Measurements from ENCODE around the gene HOXD10. TPM values are rescaled to one million over a fixed set of nuclear protein-coding genes. Genes with fewer than 3 reads are reported as not detected.

HOXD10 gene
- total RNA-seq, 5 donors from 2014 or later (not counting 1 experiment from before 2014, with no cell fraction given): not detected

DNA sequence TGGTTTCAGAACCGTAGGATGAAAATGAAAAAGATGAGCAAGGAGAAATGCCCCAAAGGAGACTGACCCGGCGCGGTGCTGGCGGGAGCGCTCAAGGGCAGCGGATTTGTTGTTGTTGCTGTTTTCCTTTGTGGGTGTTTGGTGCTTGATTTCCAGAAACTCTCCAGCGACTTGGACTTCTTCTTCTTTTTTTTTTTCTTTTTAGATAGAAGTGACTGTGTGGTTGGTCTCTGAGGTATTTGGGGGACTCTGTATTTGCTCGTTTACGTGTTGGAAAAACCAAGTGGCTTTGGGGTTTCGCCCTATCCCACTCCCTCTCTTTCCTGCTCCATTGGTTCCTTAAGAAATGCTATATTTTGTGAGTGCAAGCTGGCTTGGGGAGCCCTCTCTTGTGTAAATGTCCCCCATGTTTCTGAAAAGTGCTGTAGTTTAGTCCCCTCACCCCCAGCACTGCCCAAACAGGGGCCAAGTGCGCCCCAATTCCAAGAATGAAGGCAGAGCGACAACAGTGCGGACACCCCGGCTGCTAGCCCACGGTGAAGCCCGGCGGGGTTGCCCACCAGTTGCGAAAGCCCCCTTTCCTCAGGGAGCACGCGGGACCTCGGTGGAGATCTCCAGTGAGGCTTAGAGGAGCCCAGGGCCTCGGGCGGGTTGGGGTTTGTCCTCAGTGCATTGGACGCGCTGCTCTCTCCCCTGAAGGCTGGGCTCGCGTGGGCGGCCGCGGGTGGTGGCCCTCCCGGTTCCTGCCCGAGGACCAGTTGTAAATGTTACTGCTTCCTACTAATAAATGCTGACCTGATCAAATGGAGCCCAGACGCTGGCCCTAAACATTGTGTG, 7.8 kb downstream of the HOXD10 start:
- no peaks in the 10 kb centered on the region for H3K36me3 ChIP-seq (ENCODE audit: control insufficient read depth in 2 of 2, extremely low read depth in 1 of 2, insufficient read depth in 1 of 2, low read length in 1 of 2)
- H3K4me3 Mint-ChIP-seq: peak overlapping the region in 1 of 3 donors; percentile 69
- no peak overlapping the region for H3K4me3 ChIP-seq (ENCODE audit: control insufficient read depth in 1 of 2, extremely low read depth in 1 of 2, low read length in 1 of 2)
- peaks cover 17 to 25% (median 24%) of the 10 kb centered on the region in 3 donors for H3K4me1 Mint-ChIP-seq
- H3K4me1 ChIP-seq (ENCODE audit: control insufficient read depth in 1 of 2, extremely low read depth in 1 of 2, insufficient read depth in 2 of 2, low read length in 2 of 2): peaks cover 1 to 41% of the 10 kb centered on the region in 2 experiments
- peaks cover 77 to 83% of the 10 kb centered on the region in 2 donors for H3K27me3 Mint-ChIP-seq
- no peak overlapping the region for H3K27ac ChIP-seq (ENCODE audit: low read length)
- POLR2A ChIA-PET: interaction anchor here in 1 of 2 donors (0.6 kb wide), 1 partner anchor 14 kb away, joined by 7 read pairs; no protein-coding TSS in a partner anchor
- 14% methylated on average over 25 of the region's 34 CpGs for WGBS (ENCODE audit: insufficient coverage)
- no peaks in the 10 kb centered on the region for H3K9me3 ChIP-seq
- no peaks in the 10 kb centered on the region for H3K9me3 Mint-ChIP-seq
- H3K36me3 Mint-ChIP-seq: no peaks in the 10 kb centered on the region
- peaks cover 36 to 87% of the 10 kb centered on the region in 2 experiments for H3K27me3 ChIP-seq (replicated peaks in 1 of 2; ENCODE audit: control insufficient read depth in 2 of 2, extremely low read depth in 1 of 2, insufficient read depth in 2 of 2, low read length in 1 of 2)
- no peak for ATAC-seq (replicated peaks in 1 of 4)
- CTCF ChIA-PET: interaction anchor here (0.5 to 4.3 kb wide), 6 partner anchors 63 to 1027 kb away, joined by 3 to 64 read pairs (median 3); no protein-coding TSS in a partner anchor
- no peak for DNase-seq
- peak overlapping the region; percentile 6 to 44 for H3K27ac Mint-ChIP-seq

DNA sequence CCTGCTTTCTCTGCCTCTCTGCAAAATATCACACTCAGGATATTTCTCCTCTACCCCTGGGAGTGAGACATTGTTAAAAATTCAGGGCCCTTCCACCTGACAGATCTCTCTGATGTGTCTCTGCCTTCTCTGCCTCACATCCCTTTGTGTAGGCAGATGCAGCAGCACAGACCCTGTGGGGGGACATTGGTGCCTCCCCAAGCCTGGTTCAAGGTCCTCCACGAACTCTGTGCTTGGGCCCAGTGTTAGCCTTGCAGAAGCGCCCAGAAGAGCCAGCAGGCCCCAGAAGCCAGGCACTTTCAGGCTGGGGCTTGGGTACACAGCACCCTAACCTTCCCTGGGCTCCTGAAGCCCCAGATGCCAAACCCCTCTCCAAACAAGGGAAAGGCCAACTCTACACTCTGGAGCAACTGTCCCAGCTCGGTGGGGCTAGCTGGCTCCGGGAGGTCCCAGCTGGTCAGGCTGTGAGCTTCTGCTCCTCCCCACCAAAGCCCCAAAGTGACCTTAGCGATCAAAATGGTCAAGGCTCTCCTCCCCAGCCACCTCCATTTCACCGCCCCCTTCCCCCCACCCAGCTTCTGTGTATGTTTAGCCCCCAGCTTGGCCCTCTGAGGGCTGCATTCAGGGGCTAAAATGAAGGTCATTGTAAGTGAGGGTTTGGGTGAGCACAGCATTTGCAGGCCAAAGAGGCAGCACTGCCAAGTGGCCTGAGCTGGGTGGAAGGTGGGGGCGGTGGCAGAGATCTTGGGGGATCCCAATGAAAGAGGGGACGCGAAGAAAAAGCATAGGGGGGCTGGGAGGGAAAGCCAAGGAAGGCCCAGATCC, 8.6 kb downstream of the HOXD10 start:
- POLR2A ChIA-PET: interaction anchor here in 1 of 2 donors (0.8 kb wide), 1 partner anchor 1193 kb away, joined by 3 read pairs; no protein-coding TSS in a partner anchor
- Mint-ChIP-seq H3K27ac (peak overlapping the region in 1 of 2 donors; percentile 2), H3K4me3 (no peak overlapping the region)

DNA sequence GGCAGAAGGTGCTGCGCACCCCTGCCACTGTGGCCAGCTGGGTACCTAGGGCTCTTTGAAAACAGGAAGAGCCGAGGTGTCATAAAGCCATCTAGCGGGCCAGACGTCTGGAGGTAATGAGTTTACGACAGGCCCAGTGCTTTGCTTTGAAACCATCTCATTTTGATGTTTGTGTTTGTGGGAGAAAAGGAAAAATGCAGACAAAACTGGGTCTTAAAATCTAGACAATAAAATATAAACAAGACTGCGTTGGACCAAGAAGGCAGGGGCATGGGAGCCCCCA, 9.1 kb downstream of the HOXD10 start:
- H3K36me3 Mint-ChIP-seq: no peaks in the 10 kb centered on the region
- H3K27me3 Mint-ChIP-seq: peaks cover 66 to 73% of the 10 kb centered on the region in 2 donors
- POLR2A ChIA-PET: interaction anchor here in 1 of 2 donors (0.8 kb wide), 1 partner anchor 1192 kb away, joined by 3 read pairs; no protein-coding TSS in a partner anchor
- WGBS (ENCODE audit: insufficient coverage): 9% methylated on average over 3 of the region's 6 CpGs
- H3K27me3 ChIP-seq (replicated peaks in 1 of 2; ENCODE audit: control insufficient read depth in 2 of 2, extremely low read depth in 1 of 2, insufficient read depth in 2 of 2, low read length in 1 of 2): peaks cover 24 to 86% of the 10 kb centered on the region in 2 experiments
- H3K4me1 Mint-ChIP-seq: peaks cover 17 to 27% (median 25%) of the 10 kb centered on the region in 3 donors
- peaks cover 3 to 47% of the 10 kb centered on the region in 2 experiments for H3K4me1 ChIP-seq (ENCODE audit: control insufficient read depth in 1 of 2, extremely low read depth in 1 of 2, insufficient read depth in 2 of 2, low read length in 2 of 2)
- H3K4me3 ChIP-seq (ENCODE audit: control insufficient read depth in 1 of 2, extremely low read depth in 1 of 2, low read length in 1 of 2): no peak overlapping the region
- ATAC-seq (replicated peaks in 1 of 4): no peak
- H3K4me3 Mint-ChIP-seq: no peak overlapping the region
- CTCF ChIA-PET: interaction anchor here (0.5 to 4.3 kb wide), 13 partner anchors 25 to 1520 kb away, joined by 3 to 64 read pairs (median 6); no protein-coding TSS in a partner anchor
- no peak overlapping the region for H3K27ac Mint-ChIP-seq
- no peaks in the 10 kb centered on the region for H3K9me3 ChIP-seq
- no peak for DNase-seq
- no peaks in the 10 kb centered on the region for H3K36me3 ChIP-seq (ENCODE audit: control insufficient read depth in 2 of 2, extremely low read depth in 1 of 2, insufficient read depth in 1 of 2, low read length in 1 of 2)
- H3K27ac ChIP-seq (ENCODE audit: low read length): no peak overlapping the region
- no peaks in the 10 kb centered on the region for H3K9me3 Mint-ChIP-seq

More for the DNA sequence above, 8.6 kb downstream of the HOXD10 start:
- Histone ChIP-seq H3K9me3 (no peaks in the 10 kb centered on the region), H3K27me3 (replicated peaks in 1 of 2; ENCODE audit: control insufficient read depth in 2 of 2, extremely low read depth in 1 of 2, insufficient read depth in 2 of 2, low read length in 1 of 2) (peaks cover 29 to 88% of the 10 kb centered on the region in 2 experiments), H3K36me3 (ENCODE audit: control insufficient read depth in 2 of 2, extremely low read depth in 1 of 2, insufficient read depth in 1 of 2, low read length in 1 of 2) (no peaks in the 10 kb centered on the region), H3K4me3 (ENCODE audit: control insufficient read depth in 1 of 2, extremely low read depth in 1 of 2, low read length in 1 of 2) (no peak overlapping the region), H3K27ac (ENCODE audit: low read length) (no peak overlapping the region), H3K4me1 (ENCODE audit: control insufficient read depth in 1 of 2, extremely low read depth in 1 of 2, insufficient read depth in 2 of 2, low read length in 2 of 2) (peaks cover 2 to 43% of the 10 kb centered on the region in 2 experiments)
- WGBS (ENCODE audit: insufficient coverage): 24% methylated on average over 7 of the region's 9 CpGs
- ATAC-seq (replicated peaks in 1 of 4) (no peak), DNase-seq (no peak)
- Mint-ChIP-seq H3K4me1 (peaks cover 17 to 25% (median 24%) of the 10 kb centered on the region in 3 donors), H3K27me3 (peaks cover 69 to 76% of the 10 kb centered on the region in 2 donors), H3K9me3 (no peaks in the 10 kb centered on the region), H3K36me3 (no peaks in the 10 kb centered on the region)
- CTCF ChIA-PET: interaction anchor here (0.5 to 4.3 kb wide), 14 partner anchors 24 to 1521 kb away, joined by 3 to 64 read pairs (median 5); no protein-coding TSS in a partner anchor

DNA sequence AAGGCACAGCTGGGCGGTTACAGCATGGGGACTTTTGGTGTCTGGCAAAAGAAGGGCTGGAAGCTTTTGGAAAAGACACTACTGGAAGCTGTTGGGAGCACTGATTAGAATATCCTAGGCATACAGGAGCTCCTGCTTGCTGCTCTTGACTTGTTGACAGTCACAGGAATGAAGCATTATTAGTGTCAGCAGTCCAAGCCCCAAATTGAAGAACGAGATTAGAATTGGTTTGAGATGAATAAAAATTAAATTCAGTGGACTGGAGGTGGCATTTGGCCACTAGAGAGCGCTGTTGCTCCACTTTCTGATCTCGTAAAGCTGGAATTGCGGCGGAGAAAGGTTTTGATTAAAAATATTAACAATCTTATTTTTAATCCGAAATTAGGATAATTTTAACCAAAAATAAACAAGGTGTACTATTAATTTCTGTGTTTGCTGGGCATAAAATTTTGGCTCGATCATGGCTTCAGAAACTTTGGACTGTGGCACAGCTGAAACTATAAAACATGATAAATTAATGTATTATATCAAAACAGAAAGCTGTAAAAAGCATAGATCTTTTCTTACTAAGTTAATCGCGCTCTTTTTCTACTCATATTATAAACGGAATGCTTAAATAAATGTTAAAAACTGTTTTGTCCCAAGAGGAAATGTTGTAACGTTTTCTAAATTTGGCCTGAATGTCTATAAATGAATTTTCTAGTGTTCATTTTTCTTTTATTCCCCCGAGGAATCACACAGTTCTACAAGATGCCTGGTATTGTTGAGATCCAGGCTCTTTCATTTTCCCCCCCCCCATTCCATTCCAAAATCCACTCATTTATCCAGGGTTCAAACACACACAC, 10.6 kb downstream of the HOXD10 start:
- no peak overlapping the region for H3K27ac Mint-ChIP-seq
- ATAC-seq (replicated peaks in 1 of 4) (peak in 1 of 4 experiments; percentile 21), DNase-seq (peak in 33 of 35 experiments; percentile 12 to 86 (median 60))
- POLR2A ChIA-PET: interaction anchor here in 1 of 2 donors (0.5 to 0.7 kb wide), 3 partner anchors 25 to 1098 kb away, joined by 3 to 9 read pairs (median 3); no protein-coding TSS in a partner anchor
- Histone ChIP-seq H3K36me3 (ENCODE audit: control insufficient read depth in 2 of 2, extremely low read depth in 1 of 2, insufficient read depth in 1 of 2, low read length in 1 of 2) (no peaks in the 10 kb centered on the region), H3K4me1 (ENCODE audit: control insufficient read depth in 1 of 2, extremely low read depth in 1 of 2, insufficient read depth in 2 of 2, low read length in 2 of 2) (peaks cover 4 to 40% of the 10 kb centered on the region in 2 experiments), H3K9me3 (no peaks in the 10 kb centered on the region), H3K27ac (ENCODE audit: low read length) (no peak overlapping the region), H3K4me3 (ENCODE audit: control insufficient read depth in 1 of 2, extremely low read depth in 1 of 2, low read length in 1 of 2) (no peak overlapping the region), H3K27me3 (replicated peaks in 1 of 2; ENCODE audit: control insufficient read depth in 2 of 2, extremely low read depth in 1 of 2, insufficient read depth in 2 of 2, low read length in 1 of 2) (peaks cover 25 to 79% of the 10 kb centered on the region in 2 experiments)
- H3K36me3 Mint-ChIP-seq: no peaks in the 10 kb centered on the region
- H3K4me1 Mint-ChIP-seq: peaks cover 25 to 35% (median 35%) of the 10 kb centered on the region in 3 donors
- H3K27me3 Mint-ChIP-seq: peaks cover 72 to 76% of the 10 kb centered on the region in 2 donors
- CTCF ChIA-PET: interaction anchor here (0.5 to 4.3 kb wide), 38 partner anchors 10 to 1812 kb away, joined by 3 to 64 read pairs (median 4); no protein-coding TSS in a partner anchor
- H3K4me3 Mint-ChIP-seq: no peak overlapping the region
- WGBS (ENCODE audit: insufficient coverage): 13% methylated on average over 2 of the region's 13 CpGs
- H3K9me3 Mint-ChIP-seq: no peaks in the 10 kb centered on the region

DNA sequence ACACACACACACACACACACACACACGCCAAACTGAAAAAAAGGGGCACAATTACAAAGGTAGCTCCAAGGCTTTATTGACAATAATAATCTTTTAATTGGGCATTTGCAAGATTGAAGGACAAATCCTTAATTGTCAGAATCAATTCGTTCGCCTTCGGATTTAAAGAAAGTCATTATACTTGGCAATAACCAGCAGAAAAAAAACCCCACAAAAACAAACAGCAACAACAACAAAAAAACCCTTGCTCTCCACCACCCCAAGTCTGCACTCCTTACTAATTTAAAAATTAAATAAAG, 11.1 kb downstream of the HOXD10 start:
- DNase-seq: no peak
- Histone ChIP-seq H3K36me3 (ENCODE audit: control insufficient read depth in 2 of 2, extremely low read depth in 1 of 2, insufficient read depth in 1 of 2, low read length in 1 of 2) (no peaks in the 10 kb centered on the region), H3K9me3 (no peaks in the 10 kb centered on the region), H3K4me3 (ENCODE audit: control insufficient read depth in 1 of 2, extremely low read depth in 1 of 2, low read length in 1 of 2) (no peak overlapping the region), H3K27me3 (replicated peaks in 1 of 2; ENCODE audit: control insufficient read depth in 2 of 2, extremely low read depth in 1 of 2, insufficient read depth in 2 of 2, low read length in 1 of 2) (peaks cover 25 to 79% of the 10 kb centered on the region in 2 experiments), H3K27ac (ENCODE audit: low read length) (no peak overlapping the region), H3K4me1 (ENCODE audit: control insufficient read depth in 1 of 2, extremely low read depth in 1 of 2, insufficient read depth in 2 of 2, low read length in 2 of 2) (peaks cover 6 to 40% of the 10 kb centered on the region in 2 experiments)
- ChIA-PET POLR2A (interaction anchor here in 1 of 2 donors (0.5 kb wide), 1 partner anchor 1098 kb away, joined by 9 read pairs; no protein-coding TSS in a partner anchor), CTCF (interaction anchor here (0.6 to 4.3 kb wide), 29 partner anchors 10 to 1382 kb away, joined by 3 to 64 read pairs (median 5); no protein-coding TSS in a partner anchor)
- Mint-ChIP-seq H3K4me1 (peaks cover 28 to 41% (median 37%) of the 10 kb centered on the region in 3 donors), H3K9me3 (no peaks in the 10 kb centered on the region), H3K4me3 (peak overlapping the region in 1 of 3 donors; percentile 63), H3K27me3 (peaks cover 77 to 79% of the 10 kb centered on the region in 2 donors), H3K27ac (peak overlapping the region in 1 of 2 donors; percentile 81), H3K36me3 (no peaks in the 10 kb centered on the region)
- no peak for ATAC-seq (replicated peaks in 1 of 4)
- WGBS (ENCODE audit: insufficient coverage): 71% methylated on average over 2 of the region's 4 CpGs

Data from T-cell (primary cell).